ENCODE data around the gene LPP.
"Not testable (repeated sequence)": the region's sequence is repeated elsewhere in the genome, so short reads cannot be mapped to it uniquely, and the experiment has no call there.

Gene LPP

GRCh38 chr3:188401244-188401993 lies 247.5 kb downstream of the LPP start:
- DNase-seq (ENCODE audit: low read depth), result no peak

- DNase-seq (ENCODE audit: low read depth), result no peak
Measured at GRCh38 chr3:188402229-188402628, 248.3 kb downstream of the LPP start.

DNA sequence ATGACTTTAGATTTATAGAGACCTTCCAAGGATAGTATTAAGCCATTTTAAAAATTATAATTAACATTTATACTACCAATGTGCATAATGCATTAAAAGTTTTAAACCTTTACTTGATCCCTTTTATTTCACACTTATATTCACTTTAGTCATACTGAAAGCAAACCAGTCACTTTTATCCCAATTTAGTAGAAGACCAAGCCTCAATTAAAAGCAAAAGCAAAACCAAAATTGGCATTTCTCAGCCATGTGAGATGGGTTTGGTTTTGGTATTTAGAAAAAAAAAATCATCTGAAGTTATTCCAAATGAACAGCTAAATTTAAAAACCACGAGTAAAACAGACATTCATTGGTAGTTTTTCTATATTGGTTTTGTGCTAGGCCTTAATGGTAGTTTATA lies 249.4 kb downstream of the LPP start:
- no peak for DNase-seq (ENCODE audit: low read depth)

- no peak for DNase-seq (ENCODE audit: low read depth)
Measured at GRCh38 chr3:188404124-188404523, 250.2 kb downstream of the LPP start.

DNA sequence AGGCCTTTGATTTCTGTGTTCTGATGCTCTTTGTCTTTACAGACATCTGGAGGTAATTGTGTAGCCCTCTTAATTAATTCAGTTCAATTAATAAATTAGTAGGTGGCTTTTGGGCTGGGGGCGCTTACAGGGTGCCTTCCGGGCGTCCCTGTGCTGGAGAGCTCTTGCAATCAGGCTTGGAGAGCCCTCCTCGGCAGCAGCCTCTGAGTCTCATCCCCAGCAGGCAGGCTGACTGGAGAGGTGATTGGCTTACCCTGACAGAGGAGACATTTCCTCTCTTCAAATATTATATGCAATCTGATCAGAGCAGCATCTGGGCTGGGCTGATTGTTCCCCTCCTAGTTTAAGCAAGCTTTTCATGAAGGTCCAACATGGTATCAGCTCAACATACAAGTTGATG lies 250.7 kb downstream of the LPP start:
- no peak for DNase-seq (ENCODE audit: low read depth)

DNA sequence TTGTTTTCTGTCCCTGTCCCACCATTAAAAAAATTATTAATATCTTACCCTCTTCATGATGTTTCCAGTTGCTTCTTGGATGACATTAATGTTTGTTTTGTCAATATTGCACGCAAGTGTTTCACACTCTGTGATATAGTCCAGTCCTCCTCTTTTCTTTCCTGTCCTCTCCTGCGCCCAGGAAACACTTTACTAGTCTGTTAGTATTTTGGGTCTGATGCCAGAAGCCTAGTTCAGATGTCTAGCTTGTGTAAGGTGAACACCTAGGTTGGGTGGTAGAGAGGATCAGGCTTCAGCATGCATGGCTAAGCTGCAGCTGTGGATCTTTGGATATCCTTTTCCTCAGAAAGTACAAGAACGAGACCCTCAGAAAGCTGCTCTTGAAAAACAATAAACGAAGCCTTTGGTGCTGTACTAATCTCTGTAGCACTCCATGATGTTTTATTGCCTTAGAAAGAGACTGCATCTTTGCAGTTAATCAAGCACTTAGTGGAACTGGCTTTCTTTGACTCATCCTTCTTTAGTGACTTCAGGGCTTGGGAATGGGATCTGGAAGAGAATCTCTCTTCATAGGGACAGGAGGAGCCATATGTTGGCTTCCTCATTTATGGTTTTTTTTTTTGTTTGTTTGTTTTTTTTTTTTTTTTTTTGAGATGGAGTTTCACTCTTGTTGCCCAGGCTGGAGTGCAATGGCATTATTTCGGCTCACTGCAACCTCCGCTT lies 253.4 kb downstream of the LPP start:
- DNase-seq (ENCODE audit: low read depth), result peak; percentile 67

- DNase-seq (ENCODE audit: low read depth), result no peak
Measured at GRCh38 chr3:188408831-188409230, 254.9 kb downstream of the LPP start.

DNA sequence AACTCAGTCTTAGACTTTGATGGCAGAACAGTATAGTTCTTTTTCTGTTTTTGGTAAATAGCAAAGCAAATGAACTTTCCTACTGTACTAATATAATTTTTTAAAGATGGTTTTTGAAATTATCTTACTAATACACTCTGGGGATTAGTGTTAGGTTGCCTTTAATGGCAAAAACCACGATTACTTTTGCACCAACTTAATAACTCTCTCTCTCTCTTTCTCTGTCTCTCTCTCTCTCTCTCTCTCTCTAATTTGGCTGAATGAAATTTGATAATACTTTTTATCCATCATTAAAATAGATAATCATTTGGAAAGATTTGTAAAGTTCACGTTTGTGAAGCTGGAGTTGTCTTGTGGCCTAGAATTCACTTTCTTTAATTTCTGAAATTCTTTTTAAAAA lies 257.8 kb downstream of the LPP start:
- no peak for DNase-seq (ENCODE audit: low read depth)

GRCh38 chr3:188415196-188415595 lies 261.2 kb downstream of the LPP start:
- DNase-seq (ENCODE audit: low read depth), result no peak

GRCh38 chr3:188416041-188416440 lies 262.1 kb downstream of the LPP start:
- no peak for DNase-seq (ENCODE audit: low read depth)

- no peak for DNase-seq (ENCODE audit: low read depth)
Measured at GRCh38 chr3:188417271-188417696, 263.3 kb downstream of the LPP start.

- DNase-seq (ENCODE audit: low read depth), result no peak
Measured at GRCh38 chr3:188417766-188418165, 263.8 kb downstream of the LPP start.

DNA sequence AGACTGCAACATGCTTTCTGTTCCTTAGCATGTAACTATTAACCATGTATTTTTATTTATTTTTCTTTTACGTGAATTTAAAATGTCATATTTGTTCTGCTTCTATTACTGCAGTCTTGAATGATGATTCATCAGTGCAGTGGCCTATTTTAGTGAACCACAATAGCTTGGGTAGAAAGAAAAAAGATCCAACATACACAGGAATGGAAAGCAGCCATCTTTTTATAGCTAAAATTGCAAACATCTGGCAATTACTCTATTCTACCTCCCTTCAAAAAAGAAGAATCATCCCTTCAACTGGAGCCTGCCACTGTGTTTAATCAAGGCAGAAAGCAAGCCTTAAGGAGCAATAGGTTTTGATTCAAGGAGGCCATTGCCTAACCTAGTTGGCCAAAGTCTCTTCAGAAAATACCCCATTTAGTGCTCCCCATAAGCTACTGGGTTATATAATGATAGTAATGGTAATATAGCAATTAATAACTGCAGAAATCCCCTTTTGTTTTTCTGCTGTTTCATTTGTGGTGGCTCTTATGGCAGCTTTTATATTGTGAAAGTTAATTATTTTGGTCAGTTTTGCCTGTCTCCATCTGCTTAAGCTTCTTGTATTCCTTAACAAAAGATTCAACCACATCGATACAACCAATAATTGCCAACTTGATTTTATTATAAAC lies 267.3 kb downstream of the LPP start:
- peak; percentile 88 for DNase-seq (ENCODE audit: low read depth)

DNA sequence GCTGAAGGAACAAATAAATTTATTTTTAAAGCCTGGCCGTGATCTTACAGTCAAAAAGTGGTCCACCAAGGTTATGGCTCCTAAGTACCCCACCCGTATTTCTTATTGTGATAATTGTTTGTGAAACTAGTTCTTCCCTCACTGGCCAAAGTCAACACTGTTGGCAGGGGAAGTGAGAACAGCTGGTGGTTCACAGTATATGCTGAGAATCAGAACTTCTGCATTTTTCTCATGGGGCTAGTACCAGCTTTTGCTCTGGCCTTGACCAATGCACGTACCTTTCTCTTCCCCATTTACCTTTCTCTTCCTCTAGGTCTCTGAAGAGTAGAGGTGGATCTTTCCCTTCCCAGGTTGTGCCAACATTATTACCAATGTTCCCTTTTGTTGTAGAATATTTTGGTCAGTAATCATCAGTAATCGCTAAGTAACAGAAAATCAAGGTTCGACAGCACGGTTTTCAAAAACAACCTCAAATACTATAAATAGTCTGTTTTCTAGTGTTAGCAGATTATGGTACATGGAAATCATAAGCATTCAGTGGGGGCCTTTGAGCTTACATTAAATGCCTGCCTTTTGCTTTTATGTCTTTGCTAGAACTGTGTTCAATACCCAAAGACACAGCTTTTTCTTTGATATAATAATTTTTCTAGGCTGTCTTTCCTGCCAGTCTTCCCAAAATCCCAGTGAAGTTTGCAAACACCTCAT lies 268.0 kb downstream of the LPP start:
- DNase-seq (ENCODE audit: low read depth), result no peak

- DNase-seq (ENCODE audit: low read depth), result not testable (repeated sequence)
Measured at GRCh38 chr3:188427981-188428380, 274.0 kb downstream of the LPP start.

DNA sequence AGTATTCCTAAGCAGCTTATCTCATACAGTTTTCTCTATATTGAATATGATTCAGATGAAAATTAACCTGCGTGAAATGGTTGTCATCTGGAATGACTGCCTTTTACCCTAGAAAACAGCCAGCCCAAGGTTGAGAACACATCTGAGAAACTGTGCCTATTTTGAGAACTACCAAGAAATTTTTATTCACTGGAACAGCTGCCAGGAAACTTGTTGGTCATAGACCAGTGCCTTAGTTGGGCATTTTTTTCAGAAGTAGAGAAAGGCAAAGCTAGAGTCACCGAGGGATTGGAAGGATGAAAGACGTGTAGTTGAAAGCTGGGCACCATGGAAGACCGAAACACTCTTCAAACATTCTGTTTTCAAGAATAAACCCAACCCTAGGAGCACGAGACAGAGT lies 277.1 kb downstream of the LPP start:
- no peak for DNase-seq (ENCODE audit: low read depth)

DNA sequence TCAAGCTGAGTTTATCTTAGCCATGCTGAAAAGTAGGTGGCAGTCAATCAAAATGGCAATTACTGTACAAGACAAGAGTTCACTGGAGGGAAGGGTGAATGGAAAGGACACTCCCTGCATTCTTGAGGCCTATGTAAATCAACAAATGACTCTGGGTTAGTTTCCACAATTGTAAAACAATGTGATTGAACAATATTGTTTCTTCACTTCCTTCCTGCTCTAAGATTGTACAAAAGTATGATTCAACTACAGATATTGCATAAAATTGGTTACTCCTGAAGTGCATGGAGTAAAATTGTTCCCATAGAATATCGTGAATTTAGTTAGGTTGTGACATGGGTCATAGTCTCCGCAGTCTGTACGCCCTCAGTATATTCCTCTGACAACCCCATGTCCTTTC lies 277.6 kb downstream of the LPP start:
- DNase-seq (ENCODE audit: low read depth), result peak; percentile 67

DNA sequence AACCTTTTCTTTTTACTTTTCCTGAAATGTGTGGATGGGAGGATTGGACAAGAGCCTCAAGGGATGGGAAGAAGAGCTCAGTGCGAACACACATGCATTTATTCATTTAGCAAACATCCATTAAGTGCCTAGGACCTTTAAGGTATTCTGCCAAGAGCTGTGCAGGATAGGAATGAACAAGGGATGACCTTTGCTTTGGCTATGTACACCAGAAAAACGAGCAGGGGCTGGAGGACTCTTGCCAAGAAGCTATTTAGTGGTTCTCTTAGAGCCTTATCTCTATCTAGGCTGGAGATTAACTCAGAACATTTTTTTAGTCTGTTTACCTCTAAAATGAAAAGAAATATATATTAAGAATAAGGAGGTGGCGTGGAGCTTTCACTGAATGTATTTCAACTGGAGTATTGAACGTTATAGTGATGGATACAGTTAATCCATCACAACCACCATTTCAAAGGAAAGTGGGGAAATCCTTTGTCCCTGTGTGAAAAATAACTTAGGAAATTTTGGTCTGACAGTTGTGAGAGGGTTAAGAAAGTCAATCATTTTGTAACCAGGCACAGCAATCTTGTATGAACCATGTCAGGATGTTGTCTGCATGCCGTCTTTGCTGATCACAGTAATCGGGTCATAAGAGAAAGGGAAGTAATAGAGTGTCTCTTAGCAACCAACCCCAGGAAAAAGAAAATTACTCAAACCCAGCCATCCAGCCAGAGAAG lies 279.0 kb downstream of the LPP start:
- no peak for DNase-seq (ENCODE audit: low read depth)

DNA sequence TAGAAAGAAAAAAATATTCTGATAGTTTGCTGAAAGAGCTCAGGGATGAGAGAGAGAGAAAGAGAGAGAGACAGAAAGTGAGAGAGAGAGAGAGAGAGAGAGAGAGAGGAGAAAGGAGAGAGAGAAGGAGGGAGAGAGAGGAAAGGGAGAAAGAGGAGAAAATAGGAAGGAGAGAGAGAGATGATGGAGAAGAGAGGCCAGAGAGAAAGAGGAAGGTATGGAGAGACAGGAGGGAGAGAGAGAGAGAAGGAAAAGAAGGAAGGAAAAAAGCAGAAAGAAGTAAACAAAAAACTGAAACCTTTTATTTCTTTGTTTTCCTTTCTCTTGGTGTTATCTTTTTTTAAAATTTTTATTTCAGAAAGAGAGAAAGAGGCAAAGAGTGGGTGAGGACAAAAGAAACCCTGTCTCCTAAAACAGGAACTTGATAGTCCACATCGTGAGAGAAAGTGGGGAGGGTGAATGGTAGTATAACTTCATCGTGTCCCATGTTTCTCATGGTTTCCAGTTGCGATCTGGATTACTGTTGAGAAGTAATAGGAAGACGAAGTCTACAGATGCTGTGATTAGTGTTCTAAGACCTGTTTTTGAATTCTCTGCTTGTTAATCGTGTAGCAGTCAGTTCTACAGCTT lies 279.7 kb downstream of the LPP start:
- no peak for DNase-seq (ENCODE audit: low read depth)

DNA sequence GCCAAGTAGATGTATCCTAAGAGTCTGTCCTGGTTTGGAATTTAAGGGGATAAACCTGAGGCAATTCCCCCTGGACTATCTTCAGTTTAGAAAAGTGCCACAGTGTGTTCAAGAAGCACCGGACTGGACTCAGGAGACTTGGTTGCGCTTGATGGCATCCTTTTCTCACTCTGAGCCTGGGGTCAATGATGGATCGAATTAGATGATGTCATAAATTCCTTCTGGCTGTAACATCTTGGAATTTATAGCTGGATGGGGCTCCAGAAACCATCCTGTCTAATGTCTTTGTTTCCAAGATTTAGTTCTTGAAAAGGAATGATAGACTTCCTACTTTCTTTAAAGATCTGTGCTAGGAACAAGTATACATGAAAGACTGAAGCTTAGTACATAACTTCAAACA lies 280.6 kb downstream of the LPP start:
- DNase-seq (ENCODE audit: low read depth), result no peak

- DNase-seq (ENCODE audit: low read depth), result no peak
Measured at GRCh38 chr3:188435266-188435665, 281.3 kb downstream of the LPP start.

All from GM04503 (cell line).